Smooth muscle cell (in vitro differentiated cells): ENCODE data around the gene MARK2. TPM values are rescaled to one million over a fixed set of nuclear protein-coding genes. Genes with fewer than 3 reads are reported as not detected.

Source experiments
- DNase-seq: peaks from one replicate; lab custom pipeline; 2025; ENCODE audit not compliant: unreplicated experiment; lab: John Stamatoyannopoulos, UW
- H2AFZ ChIP-seq: fragments of 200-600 bp; sonication (generic); 2 replicates; pipeline ENCODE4 v1.6.0; 2016; ENCODE audit warnings: antibody characterized with exemption, low read depth, mild to moderate bottlenecking
- H3F3A ChIP-seq: fragments of 200-600 bp; sonication (generic); 2 replicates; pipeline ENCODE4 v1.6.0; 2017; ENCODE audit warnings: antibody characterized with exemption, low read depth
- H3K27ac ChIP-seq: fragments of 200-600 bp; sonication (generic); 2 replicates; pipeline ENCODE4 v1.5.1; 2016; ENCODE audit warnings: low read depth, mild to moderate bottlenecking
- H3K27me3 ChIP-seq: fragments of 200-600 bp; sonication (generic); 2 replicates; pipeline ENCODE4 v1.6.1; 2016; ENCODE audit warnings: low read depth, mild to moderate bottlenecking
- H3K36me3 ChIP-seq: fragments of 200-600 bp; sonication (generic); 2 replicates; pipeline ENCODE4 v1.5.1; 2016; ENCODE audit warnings: low read depth
- H3K4me1 ChIP-seq: fragments of 200-600 bp; sonication (generic); 2 replicates; pipeline ENCODE4 v1.5.1; 2016; ENCODE audit warnings: low read depth
- H3K4me2 ChIP-seq: fragments of 200-600 bp; sonication (generic); 2 replicates; pipeline ENCODE4 v1.6.0; 2016; ENCODE audit warnings: mild to moderate bottlenecking
- H3K4me3 ChIP-seq: fragments of 200-600 bp; sonication (generic); 2 replicates; pipeline ENCODE4 v1.5.1; 2016; ENCODE audit warnings: mild to moderate bottlenecking
- H3K79me2 ChIP-seq: fragments of 200-600 bp; sonication (generic); 2 replicates; pipeline ENCODE4 v1.6.0; 2016; ENCODE audit warnings: low read depth, mild to moderate bottlenecking
- H3K9ac ChIP-seq: fragments of 200-600 bp; sonication (generic); 2 replicates; pipeline ENCODE4 v1.6.0; 2016; ENCODE audit warnings: low read depth
- H3K9me3 ChIP-seq: fragments of 200-600 bp; sonication (generic); replicated peaks from 2 replicates; pipeline ENCODE4 v1.5.1; 2016; ENCODE audit warnings: low read depth
- H4K20me1 ChIP-seq: fragments of 200-600 bp; sonication (generic); 2 replicates; pipeline ENCODE4 v1.6.0; 2016; ENCODE audit warnings: low read depth
- WGBS: methylation state at CpG from one replicate; pipeline ENCODE4 v1.1.7; 2016; ENCODE audit warnings: low lambda C conversion rate; 5-methylcytosine and 5-hydroxymethylcytosine counted together
- polyA plus RNA-seq: library from polyadenylated mRNA; unstranded; fragments of >200 nt; fragmentation: Nextera tagmentation; extraction: Ambion mirVana; gene quantifications from 2 replicates; pipeline ENCODE4 v1.2.1, GENCODE V29; 2016
- total RNA-seq: library from RNA; depleted of rRNA; stranded (reverse); fragments of >200 nt; gene quantifications from 2 replicates; pipeline ENCODE4 v1.2.3, GENCODE V29; 2014
- TF ChIP-seq, protein P1 (sequence below): fragments of 200-600 bp; sonication (generic); IDR thresholded peaks from 2 replicates; pipeline ENCODE4 v1.5.1; 2017; ENCODE audit warnings: borderline replicate concordance, mild to moderate bottlenecking, antibody characterized with exemption; ENCODE audit not compliant: insufficient read depth, poor library complexity, severe bottlenecking

The MARK2 gene
- total and polyA plus RNA-seq, 2 experiments from 2014 or later, result 14.2 to 23.3 TPM

DNA sequence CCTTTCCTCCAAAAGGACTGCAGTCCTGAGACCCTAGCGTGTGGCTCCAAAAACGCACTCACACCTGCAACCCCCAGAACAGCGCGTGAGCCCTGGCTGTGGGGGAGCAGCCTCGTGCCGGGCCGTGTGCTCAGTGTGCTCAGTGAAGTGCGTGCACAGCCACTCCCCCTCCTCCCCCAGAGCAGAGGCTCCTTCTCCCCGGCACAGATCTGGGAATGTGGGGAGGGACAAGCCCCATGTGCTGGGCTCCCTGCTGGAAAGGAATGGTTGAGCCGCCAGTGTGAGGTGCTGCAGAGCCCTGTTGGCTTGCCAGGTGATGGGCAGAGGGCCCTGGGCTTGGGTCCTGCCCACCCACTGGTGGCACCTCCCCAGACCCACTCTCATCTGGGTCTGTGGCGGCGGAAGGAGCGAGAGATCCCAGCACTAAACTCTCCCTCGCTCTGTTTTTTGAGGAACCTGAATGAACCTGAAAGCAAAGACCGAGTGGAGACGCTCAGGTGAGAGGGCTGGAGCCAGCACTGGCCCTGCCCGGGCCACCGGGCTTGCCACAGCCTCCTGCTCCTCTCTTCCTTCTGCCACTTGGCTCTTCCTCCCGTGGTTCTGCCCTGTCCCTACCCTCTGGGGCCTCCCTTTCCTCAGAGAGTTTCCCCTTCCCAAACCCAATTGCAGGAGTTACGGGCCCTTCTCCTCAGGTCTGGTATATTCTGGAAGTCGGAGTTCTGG, 69.1 kb downstream of the MARK2 start:
- Histone ChIP-seq H3F3A (peaks cover 13% of the 10 kb centered on the region), H3K9ac (no peak overlapping the region), H4K20me1 (no peaks in the 10 kb centered on the region), H3K27me3 (no peaks in the 10 kb centered on the region), H3K4me2 (no peak overlapping the region), H3K4me3 (no peak overlapping the region), H2AFZ (no peak overlapping the region), H3K79me2 (no peaks in the 10 kb centered on the region), H3K36me3 (no peaks in the 10 kb centered on the region), H3K4me1 (peaks cover 27% of the 10 kb centered on the region), H3K9me3 (no peaks in the 10 kb centered on the region), H3K27ac (no peak overlapping the region)
- DNase-seq, result no peak
- TF ChIP-seq, protein P1, sequence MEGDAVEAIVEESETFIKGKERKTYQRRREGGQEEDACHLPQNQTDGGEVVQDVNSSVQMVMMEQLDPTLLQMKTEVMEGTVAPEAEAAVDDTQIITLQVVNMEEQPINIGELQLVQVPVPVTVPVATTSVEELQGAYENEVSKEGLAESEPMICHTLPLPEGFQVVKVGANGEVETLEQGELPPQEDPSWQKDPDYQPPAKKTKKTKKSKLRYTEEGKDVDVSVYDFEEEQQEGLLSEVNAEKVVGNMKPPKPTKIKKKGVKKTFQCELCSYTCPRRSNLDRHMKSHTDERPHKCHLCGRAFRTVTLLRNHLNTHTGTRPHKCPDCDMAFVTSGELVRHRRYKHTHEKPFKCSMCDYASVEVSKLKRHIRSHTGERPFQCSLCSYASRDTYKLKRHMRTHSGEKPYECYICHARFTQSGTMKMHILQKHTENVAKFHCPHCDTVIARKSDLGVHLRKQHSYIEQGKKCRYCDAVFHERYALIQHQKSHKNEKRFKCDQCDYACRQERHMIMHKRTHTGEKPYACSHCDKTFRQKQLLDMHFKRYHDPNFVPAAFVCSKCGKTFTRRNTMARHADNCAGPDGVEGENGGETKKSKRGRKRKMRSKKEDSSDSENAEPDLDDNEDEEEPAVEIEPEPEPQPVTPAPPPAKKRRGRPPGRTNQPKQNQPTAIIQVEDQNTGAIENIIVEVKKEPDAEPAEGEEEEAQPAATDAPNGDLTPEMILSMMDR, result no peak
- 91% methylated on average over 21 of the region's 21 CpGs for WGBS

DNA sequence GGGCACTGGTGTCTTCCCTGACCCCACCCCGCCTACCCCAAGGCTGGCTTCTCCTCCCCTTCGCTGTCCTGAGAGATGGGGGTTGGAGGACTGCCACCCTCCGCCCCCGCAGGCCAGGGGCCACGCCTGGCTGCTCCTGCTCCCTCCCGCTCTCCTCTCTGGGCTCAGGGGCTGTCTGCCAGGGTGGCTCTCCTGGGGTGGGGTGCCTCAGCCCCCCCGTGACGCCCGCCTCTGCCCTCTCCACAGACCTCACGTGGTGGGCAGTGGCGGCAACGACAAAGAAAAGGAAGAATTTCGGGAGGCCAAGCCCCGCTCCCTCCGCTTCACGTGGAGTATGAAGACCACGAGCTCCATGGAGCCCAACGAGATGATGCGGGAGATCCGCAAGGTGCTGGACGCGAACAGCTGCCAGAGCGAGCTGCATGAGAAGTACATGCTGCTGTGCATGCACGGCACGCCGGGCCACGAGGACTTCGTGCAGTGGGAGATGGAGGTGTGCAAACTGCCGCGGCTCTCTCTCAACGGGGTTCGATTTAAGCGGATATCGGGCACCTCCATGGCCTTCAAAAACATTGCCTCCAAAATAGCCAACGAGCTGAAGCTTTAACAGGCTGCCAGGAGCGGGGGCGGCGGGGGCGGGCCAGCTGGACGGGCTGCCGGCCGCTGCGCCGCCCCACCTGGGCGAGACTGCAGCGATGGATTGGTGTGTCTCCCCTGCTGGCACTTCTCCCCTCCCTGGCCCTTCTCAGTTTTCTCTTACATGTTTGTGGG, 69.9 kb downstream of the MARK2 start:
- Histone ChIP-seq H3K4me3 (no peak overlapping the region), H3K4me1 (peaks cover 27% of the 10 kb centered on the region), H3K9ac (no peak overlapping the region), H3F3A (peaks cover 13% of the 10 kb centered on the region), H3K27ac (no peak overlapping the region), H3K9me3 (no peaks in the 10 kb centered on the region), H4K20me1 (no peaks in the 10 kb centered on the region), H3K79me2 (no peaks in the 10 kb centered on the region), H3K27me3 (no peaks in the 10 kb centered on the region), H3K4me2 (no peak overlapping the region), H2AFZ (no peak overlapping the region), H3K36me3 (no peaks in the 10 kb centered on the region)
- DNase-seq, result no peak
- TF ChIP-seq, protein P1, result no peak
- 93% methylated on average over 40 of the region's 46 CpGs for WGBS

DNA sequence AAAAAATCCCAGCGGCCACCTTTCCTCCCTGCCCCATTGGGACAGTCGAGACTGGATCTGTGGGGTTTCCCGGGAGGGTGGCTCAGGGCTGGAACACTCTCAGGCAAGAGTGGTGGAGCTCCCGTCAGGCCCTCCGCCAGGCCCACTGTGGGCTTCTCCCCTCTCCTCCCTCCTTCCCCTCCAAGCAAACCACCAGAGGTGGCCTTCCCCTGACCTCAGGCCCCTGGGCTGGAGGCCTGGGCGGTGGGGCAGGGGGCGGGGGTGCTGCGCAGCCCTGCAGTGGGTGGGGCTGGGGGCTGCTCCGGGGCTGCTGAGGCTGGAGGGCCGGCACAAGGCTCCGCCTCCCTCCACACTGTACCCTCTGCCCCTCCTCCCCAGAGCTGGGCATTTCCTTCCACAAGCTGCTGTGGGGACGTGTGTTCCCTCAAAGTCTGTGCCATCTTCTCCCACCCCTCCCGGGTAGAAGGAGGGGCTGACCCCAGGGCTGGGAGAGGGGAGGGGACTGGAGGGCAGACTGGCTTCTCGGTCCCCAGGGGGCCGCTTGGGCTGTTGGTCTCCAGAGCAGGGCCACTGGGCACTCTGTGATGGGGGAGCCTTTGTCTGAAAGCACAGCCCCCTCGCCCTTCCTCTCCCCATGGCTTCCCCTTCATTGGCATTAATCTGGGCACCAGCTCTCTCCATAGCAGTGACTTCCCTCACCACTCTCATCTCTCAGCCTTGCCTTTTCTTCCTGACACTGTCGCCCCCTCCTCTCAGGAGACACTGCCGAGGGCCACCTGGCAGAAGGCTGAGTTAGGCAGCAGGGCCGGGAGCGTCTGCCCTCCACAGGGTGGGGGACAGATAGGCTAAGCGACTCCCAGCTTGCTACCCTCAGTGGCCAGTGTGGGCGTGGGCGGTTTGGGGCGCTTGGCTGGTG, 70.9 kb downstream of the MARK2 start:
- Histone ChIP-seq H3K36me3 (no peaks in the 10 kb centered on the region), H3K4me1 (peaks cover 30% of the 10 kb centered on the region), H3K9me3 (no peaks in the 10 kb centered on the region), H3K4me3 (no peak overlapping the region), H4K20me1 (peaks cover 5% of the 10 kb centered on the region), H3K27me3 (no peaks in the 10 kb centered on the region), H3K4me2 (no peak overlapping the region), H3F3A (peaks cover 13% of the 10 kb centered on the region), H3K27ac (no peak overlapping the region), H2AFZ (no peak overlapping the region), H3K9ac (no peak overlapping the region), H3K79me2 (no peaks in the 10 kb centered on the region)
- 55% methylated on average over 22 of the region's 24 CpGs for WGBS
- no peak for DNase-seq
- TF ChIP-seq, protein P1, result no peak
